Measurements from ENCODE around the gene PCDHGA11.
"Not testable (repeated sequence)": the region's sequence is repeated elsewhere in the genome, so short reads cannot be mapped to it uniquely, and the experiment has no call there.

Gene PCDHGA11

DNA sequence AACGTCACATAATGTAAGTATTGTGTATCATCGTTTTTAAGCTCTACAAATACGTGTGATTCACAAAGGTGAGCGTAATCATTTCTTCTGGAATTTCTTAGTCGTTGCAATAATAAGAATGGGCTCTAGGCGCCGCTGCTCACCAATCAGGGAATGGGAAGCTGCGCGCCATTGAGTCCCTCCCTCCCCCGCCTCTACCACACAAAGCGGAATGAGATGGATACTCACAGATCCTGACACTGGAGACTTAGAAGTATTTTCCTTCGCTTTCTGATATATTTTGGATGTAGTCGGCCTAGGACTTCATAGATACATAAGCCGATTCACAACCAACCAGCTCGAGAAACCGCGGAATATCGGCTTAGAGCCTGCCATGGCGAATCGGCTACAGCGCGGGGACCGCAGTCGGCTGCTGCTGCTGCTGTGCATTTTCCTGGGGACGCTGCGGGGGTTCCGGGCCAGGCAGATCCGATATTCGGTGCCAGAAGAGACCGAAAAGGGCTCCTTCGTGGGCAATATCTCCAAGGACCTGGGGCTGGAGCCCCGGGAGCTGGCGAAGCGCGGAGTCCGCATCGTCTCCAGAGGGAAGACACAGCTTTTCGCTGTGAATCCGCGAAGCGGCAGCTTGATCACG, at the start of gene PCDHGA11:
Gene PCDHGA11 (plus strand): TSS at position 197 of the 634 bp plus-strand sequence. CDS start 177 bp downstream, at position 374.
- DNase-seq (ENCODE audit: low read depth in 1 of 2, low spot score in 1 of 2) = no peak

- DNase-seq (ENCODE audit: low read depth in 1 of 2, low spot score in 1 of 2) = no peak
Observed at GRCh38 chr5:141371572-141372475, 49.0 kb upstream of the PCDHGA11 start.

GRCh38 chr5:141373673-141374317, 47.1 kb upstream of the PCDHGA11 start, which contains the start of gene PCDHGA6:
TSS of gene PCDHGA6 (plus strand) at chr5:141373891. CDS start at chr5:141374084, 193 bp downstream.
- DNase-seq (ENCODE audit: low read depth in 1 of 2, low spot score in 1 of 2) = no peak

DNA sequence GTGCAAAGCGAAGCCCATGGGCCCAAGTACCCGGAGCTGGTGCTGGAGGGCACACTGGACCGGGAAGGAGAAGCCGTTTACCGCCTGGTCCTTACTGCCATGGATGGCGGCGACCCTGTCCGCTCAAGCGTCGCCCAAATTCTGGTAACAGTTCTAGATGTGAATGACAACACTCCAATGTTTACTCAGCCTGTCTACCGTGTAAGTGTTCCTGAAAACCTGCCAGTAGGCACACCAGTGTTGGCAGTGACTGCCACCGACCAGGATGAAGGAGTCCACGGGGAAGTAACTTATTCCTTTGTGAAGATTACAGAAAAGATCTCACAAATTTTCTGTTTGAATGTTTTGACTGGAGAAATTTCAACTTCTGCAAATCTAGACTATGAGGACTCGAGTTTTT, 46.2 kb upstream of the PCDHGA11 start:
- no peak for DNase-seq (ENCODE audit: low read depth in 1 of 2, low spot score in 1 of 2)

DNA sequence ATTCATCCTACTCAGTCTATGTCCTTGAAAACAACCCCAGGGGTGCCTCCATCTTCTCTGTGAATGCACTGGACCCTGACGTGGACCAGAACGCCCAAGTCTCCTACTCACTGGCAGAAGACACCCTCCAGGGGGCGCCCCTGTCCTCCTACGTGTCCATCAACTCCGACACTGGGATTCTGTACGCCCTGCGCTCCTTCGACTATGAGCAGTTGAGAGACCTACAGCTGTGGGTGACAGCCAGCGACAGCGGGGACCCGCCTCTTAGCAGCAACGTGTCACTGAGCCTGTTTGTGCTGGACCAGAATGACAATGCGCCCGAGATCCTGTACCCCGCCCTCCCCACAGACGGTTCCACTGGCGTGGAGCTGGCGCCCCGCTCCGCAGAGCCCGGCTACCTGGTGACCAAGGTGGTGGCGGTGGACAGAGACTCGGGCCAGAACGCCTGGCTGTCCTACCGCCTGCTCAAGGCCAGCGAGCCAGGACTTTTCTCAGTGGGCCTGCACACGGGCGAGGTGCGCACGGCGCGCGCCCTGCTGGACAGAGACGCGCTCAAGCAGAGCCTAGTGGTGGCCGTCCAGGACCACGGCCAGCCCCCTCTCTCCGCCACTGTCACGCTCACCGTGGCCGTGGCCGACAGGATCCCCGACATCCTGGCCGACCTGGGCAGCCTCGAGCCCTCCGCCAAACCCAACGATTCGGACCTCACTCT, 45.3 kb upstream of the PCDHGA11 start:
- DNase-seq (ENCODE audit: low read depth in 1 of 2, low spot score in 1 of 2) = not testable (repeated sequence)

- DNase-seq (ENCODE audit: low read depth in 1 of 2, low spot score in 1 of 2) = no peak
Observed at GRCh38 chr5:141382469-141383294, 38.2 kb upstream of the PCDHGA11 start, which contains the start of gene PCDHGA7. TSS of gene PCDHGA7 (plus strand) at chr5:141382742. CDS start at chr5:141382900, 158 bp downstream.

DNA sequence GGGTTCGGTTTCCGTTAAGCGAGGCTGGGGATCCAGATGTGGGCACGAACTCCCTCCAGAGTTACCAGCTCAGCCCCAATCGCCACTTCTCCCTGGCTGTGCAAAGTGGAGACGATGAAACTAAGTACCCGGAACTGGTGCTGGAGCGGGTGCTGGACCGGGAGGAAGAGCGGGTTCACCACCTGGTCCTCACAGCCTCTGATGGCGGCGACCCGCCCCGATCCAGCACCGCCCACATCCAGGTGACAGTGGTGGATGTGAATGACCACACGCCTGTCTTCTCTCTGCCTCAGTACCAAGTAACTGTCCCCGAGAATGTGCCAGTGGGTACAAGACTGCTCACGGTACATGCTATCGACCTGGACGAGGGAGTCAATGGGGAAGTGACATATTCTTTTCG, 37.5 kb upstream of the PCDHGA11 start:
- DNase-seq (ENCODE audit: low read depth in 1 of 2, low spot score in 1 of 2) = no peak

DNA sequence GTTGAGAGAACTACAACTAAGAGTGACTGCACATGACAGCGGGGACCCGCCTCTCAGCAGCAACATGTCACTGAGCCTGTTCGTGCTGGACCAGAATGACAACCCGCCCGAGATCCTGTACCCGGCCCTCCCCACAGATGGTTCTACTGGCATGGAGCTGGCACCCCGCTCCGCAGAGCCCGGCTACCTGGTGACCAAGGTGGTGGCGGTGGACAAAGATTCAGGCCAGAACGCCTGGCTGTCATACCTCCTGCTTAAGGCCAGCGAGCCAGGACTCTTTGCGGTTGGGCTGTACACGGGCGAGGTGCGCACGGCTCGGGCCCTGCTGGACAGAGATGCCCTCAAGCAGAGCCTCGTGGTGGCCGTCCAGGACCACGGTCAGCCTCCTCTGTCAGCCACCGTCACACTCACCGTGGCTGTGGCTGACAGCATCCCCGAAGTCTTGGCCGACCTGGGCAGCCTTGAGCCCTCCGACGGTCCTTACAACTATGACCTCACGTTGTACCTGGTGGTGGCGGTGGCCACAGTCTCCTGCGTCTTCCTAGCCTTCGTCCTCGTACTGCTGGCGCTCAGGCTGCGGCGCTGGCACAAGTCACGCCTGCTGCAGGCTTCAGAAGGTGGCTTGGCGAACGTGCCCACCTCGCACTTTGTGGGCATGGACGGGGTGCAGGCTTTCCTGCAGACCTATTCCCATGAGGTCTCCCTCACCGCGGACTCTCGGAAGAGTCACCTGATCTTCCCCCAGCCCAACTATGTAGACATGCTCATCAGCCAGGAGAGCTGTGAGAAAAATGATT, 36.2 kb upstream of the PCDHGA11 start:
- DNase-seq (ENCODE audit: low read depth in 1 of 2, low spot score in 1 of 2) = no peak

- DNase-seq (ENCODE audit: low read depth in 1 of 2, low spot score in 1 of 2) = not testable (repeated sequence)
Observed at GRCh38 chr5:141387557-141388311, 33.1 kb upstream of the PCDHGA11 start, which contains the start of gene PCDHGB4. TSS of gene PCDHGB4 (plus strand) at chr5:141387698. CDS start at chr5:141387885, 187 bp downstream.

GRCh38 chr5:141388661-141389060, 32.2 kb upstream of the PCDHGA11 start:
- no peak for DNase-seq (ENCODE audit: low read depth in 1 of 2, low spot score in 1 of 2)

DNA sequence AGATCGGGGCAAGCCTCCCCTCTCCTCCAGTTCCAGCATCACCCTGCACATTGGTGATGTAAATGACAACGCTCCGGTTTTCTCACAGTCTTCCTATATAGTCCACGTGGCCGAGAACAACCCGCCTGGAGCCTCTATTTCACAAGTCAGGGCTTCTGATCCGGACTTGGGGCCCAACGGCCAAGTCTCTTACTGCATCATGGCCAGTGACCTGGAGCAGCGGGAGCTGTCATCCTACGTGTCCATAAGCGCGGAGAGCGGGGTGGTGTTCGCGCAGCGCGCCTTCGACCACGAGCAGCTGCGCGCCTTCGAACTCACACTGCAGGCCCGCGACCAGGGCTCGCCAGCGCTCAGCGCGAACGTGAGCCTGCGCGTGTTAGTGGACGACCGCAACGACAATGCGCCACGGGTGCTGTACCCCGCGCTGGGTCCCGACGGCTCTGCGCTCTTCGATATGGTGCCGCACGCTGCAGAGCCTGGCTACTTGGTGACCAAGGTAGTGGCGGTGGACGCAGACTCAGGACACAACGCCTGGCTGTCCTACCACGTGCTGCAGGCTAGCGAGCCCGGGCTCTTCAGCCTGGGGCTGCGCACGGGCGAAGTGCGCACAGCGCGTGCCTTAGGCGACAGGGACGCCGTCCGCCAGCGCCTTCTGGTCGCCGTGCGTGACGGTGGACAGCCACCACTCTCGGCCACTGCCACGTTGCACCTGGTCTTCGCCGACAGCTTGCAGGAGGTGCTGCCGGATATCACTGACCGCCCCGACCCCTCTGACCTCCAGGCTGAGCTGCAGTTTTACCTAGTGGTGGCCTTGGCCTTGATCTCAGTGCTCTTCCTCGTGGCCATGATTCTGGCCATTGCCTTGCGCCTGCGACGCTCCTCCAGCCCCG, 31.5 kb upstream of the PCDHGA11 start:
- no peak for DNase-seq (ENCODE audit: low read depth in 1 of 2, low spot score in 1 of 2)

- DNase-seq (ENCODE audit: low read depth in 1 of 2, low spot score in 1 of 2) = no peak
Observed at GRCh38 chr5:141392429-141393198, 28.2 kb upstream of the PCDHGA11 start, which contains the start of gene PCDHGA8. TSS of gene PCDHGA8 (plus strand) at chr5:141392633. CDS start at chr5:141392814, 181 bp downstream.

DNA sequence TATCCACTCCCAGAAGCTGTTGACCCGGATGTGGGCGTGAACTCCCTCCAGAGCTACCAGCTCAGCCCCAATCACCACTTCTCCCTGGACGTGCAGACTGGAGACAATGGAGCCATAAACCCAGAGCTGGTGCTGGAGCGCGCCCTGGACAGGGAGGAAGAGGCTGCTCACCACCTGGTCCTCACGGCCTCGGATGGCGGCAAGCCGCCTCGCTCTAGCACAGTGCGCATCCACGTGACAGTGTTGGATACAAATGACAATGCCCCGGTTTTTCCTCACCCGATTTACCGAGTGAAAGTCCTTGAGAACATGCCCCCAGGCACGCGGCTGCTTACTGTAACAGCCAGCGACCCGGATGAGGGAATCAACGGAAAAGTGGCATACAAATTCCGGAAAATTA, 27.6 kb upstream of the PCDHGA11 start:
- DNase-seq (ENCODE audit: low read depth in 1 of 2, low spot score in 1 of 2) = no peak

- not testable (repeated sequence) for DNase-seq (ENCODE audit: low read depth in 1 of 2, low spot score in 1 of 2)
Observed at GRCh38 chr5:141394401-141395187, 26.3 kb upstream of the PCDHGA11 start.

- DNase-seq (ENCODE audit: low read depth in 1 of 2, low spot score in 1 of 2) = not testable (repeated sequence)
Observed at GRCh38 chr5:141397756-141398551, 22.9 kb upstream of the PCDHGA11 start, which contains the start of gene PCDHGB5. TSS of gene PCDHGB5 (plus strand) at chr5:141397947. CDS start at chr5:141398128, 181 bp downstream.
